HUES64 (cell line): ENCODE results near the gene SNED1.

Experiments
- H3K27ac ChIP-seq: 2 replicates; pipeline ENCODE4 v1.7.0; 2013; ENCODE audit warnings: low read depth, low read length, inconsistent platforms
- H3K27me3 ChIP-seq: 2 replicates; pipeline ENCODE4 v1.6.1; 2013; ENCODE audit warnings: mild to moderate bottlenecking, low read length; ENCODE audit not compliant: insufficient read depth
- H3K36me3 ChIP-seq: 2 replicates; pipeline ENCODE4 v1.6.1; 2013; ENCODE audit warnings: mild to moderate bottlenecking, low read length; ENCODE audit not compliant: insufficient read depth
- H3K4me1 ChIP-seq: 2 replicates; pipeline ENCODE4 v1.6.1; 2013; ENCODE audit warnings: mild to moderate bottlenecking, low read length, moderate library complexity; ENCODE audit not compliant: insufficient read depth
- H3K4me3 ChIP-seq: 2 replicates; pipeline ENCODE4 v1.5.1; 2013; ENCODE audit warnings: mild to moderate bottlenecking, low read length, moderate library complexity
- H3K9ac ChIP-seq: 2 replicates; pipeline ENCODE4 v1.6.1; 2013; ENCODE audit warnings: mild to moderate bottlenecking, low read depth, low read length
- H3K9me3 ChIP-seq: 2 replicates; pipeline ENCODE4 v1.6.1; 2013; ENCODE audit warnings: low read depth, low read length; ENCODE audit not compliant: insufficient read depth
- WGBS: fragments of 150-250, 120-280 bp; methylation state at CpG from one replicate; pipeline ENCODE4 v1.1.7; 2013; ENCODE audit warnings: missing lambda C conversion rate; 5-methylcytosine and 5-hydroxymethylcytosine counted together

SNED1 gene

GRCh38 chr2:240991378-240992263, 6.8 kb upstream of the SNED1 start:
- no peaks in the 10 kb centered on the region for H3K4me1 ChIP-seq
- WGBS = 84% methylated on average over 33 of the region's 33 CpGs
- H3K27me3 ChIP-seq = 0 out of 2 replicates have a peak, but pooled peaks cover under 1% of the 10 kb centered on the region
- no peaks in the 10 kb centered on the region for H3K9me3 ChIP-seq
- H3K36me3 ChIP-seq = no peaks in the 10 kb centered on the region
- no peak overlapping the region for H3K27ac ChIP-seq
- no peak overlapping the region for H3K4me3 ChIP-seq
- H3K9ac ChIP-seq = no peak overlapping the region

- H3K9ac ChIP-seq = no peak overlapping the region
- no peaks in the 10 kb centered on the region for H3K36me3 ChIP-seq
- WGBS = 88% methylated on average over 20 of the region's 20 CpGs
- no peak overlapping the region for H3K27ac ChIP-seq
- H3K27me3 ChIP-seq = peaks cover 12% of the 10 kb centered on the region; the same call in 1 of the 2 replicates
- no peaks in the 10 kb centered on the region for H3K9me3 ChIP-seq
- no peak overlapping the region for H3K4me3 ChIP-seq
- no peaks in the 10 kb centered on the region for H3K4me1 ChIP-seq
These were observed 5.7 kb upstream of the SNED1 start for GRCh38 chr2:240992572-240993291.

GRCh38 chr2:240993446-240994170, 4.8 kb upstream of the SNED1 start:
- Histone ChIP-seq H3K9ac (no peak overlapping the region), H3K27ac (no peak overlapping the region), H3K4me1 (no peaks in the 10 kb centered on the region), H3K27me3 (peaks cover 15% of the 10 kb centered on the region; the same call in 1 of the 2 replicates), H3K9me3 (no peaks in the 10 kb centered on the region), H3K36me3 (no peaks in the 10 kb centered on the region), H3K4me3 (no peak overlapping the region)
- WGBS = 93% methylated on average over 19 of the region's 19 CpGs

- H3K9me3 ChIP-seq = no peaks in the 10 kb centered on the region
- H3K27me3 ChIP-seq = peaks cover 22% of the 10 kb centered on the region
- WGBS = 77% methylated on average over 16 of the region's 16 CpGs
- no peak overlapping the region for H3K4me3 ChIP-seq
- H3K4me1 ChIP-seq = no peaks in the 10 kb centered on the region
- no peak overlapping the region for H3K9ac ChIP-seq
- no peaks in the 10 kb centered on the region for H3K36me3 ChIP-seq
- H3K27ac ChIP-seq = no peak overlapping the region
These were observed 4.1 kb upstream of the SNED1 start for GRCh38 chr2:240994171-240994896.

GRCh38 chr2:240995041-240996021, 3.1 kb upstream of the SNED1 start:
- H3K36me3 ChIP-seq = no peaks in the 10 kb centered on the region
- no peaks in the 10 kb centered on the region for H3K4me1 ChIP-seq
- H3K9me3 ChIP-seq = no peaks in the 10 kb centered on the region
- peaks cover 32% of the 10 kb centered on the region for H3K27me3 ChIP-seq
- no peak overlapping the region for H3K4me3 ChIP-seq
- H3K27ac ChIP-seq = no peak overlapping the region
- WGBS = 93% methylated on average over 24 of the region's 24 CpGs
- no peak overlapping the region for H3K9ac ChIP-seq

- no peak overlapping the region for H3K4me3 ChIP-seq
- no peaks in the 10 kb centered on the region for H3K36me3 ChIP-seq
- no peak overlapping the region for H3K27ac ChIP-seq
- no peaks in the 10 kb centered on the region for H3K9me3 ChIP-seq
- no peaks in the 10 kb centered on the region for H3K4me1 ChIP-seq
- H3K27me3 ChIP-seq = peaks cover 41% of the 10 kb centered on the region
- no peak overlapping the region for H3K9ac ChIP-seq
- 84% methylated on average over 19 of the region's 19 CpGs for WGBS
These were observed 2.1 kb upstream of the SNED1 start for GRCh38 chr2:240996161-240996833.

- WGBS = 87% methylated on average over 13 of the region's 13 CpGs
These were observed 1.6 kb upstream of the SNED1 start for GRCh38 chr2:240996834-240997140.

GRCh38 chr2:240997141-240997855, 1.1 kb upstream of the SNED1 start:
- no peak overlapping the region for H3K4me3 ChIP-seq
- H3K27ac ChIP-seq = no peak overlapping the region
- H3K9me3 ChIP-seq = no peaks in the 10 kb centered on the region
- peaks cover 44% of the 10 kb centered on the region for H3K27me3 ChIP-seq
- H3K4me1 ChIP-seq = no peaks in the 10 kb centered on the region
- 83% methylated on average over 16 of the region's 16 CpGs for WGBS
- no peaks in the 10 kb centered on the region for H3K36me3 ChIP-seq
- no peak overlapping the region for H3K9ac ChIP-seq

More at GRCh38 chr2:240996834-240997140, 1.6 kb upstream of the SNED1 start:
- Histone ChIP-seq H3K27ac (no peak overlapping the region), H3K9me3 (no peaks in the 10 kb centered on the region), H3K4me3 (no peak overlapping the region), H3K27me3 (peaks cover 44% of the 10 kb centered on the region), H3K9ac (no peak overlapping the region), H3K36me3 (no peaks in the 10 kb centered on the region), H3K4me1 (no peaks in the 10 kb centered on the region)

GRCh38 chr2:240998706-240998994, 232 bp downstream of the SNED1 start:
- Histone ChIP-seq H3K9ac (no peak overlapping the region; the same call in 1 of the 2 replicates), H3K27ac (no peak overlapping the region), H3K36me3 (no peaks in the 10 kb centered on the region), H3K27me3 (peaks cover 44% of the 10 kb centered on the region), H3K9me3 (peaks cover 6% of the 10 kb centered on the region; the same call in 1 of the 2 replicates), H3K4me3 (peak overlapping the region; percentile 71), H3K4me1 (no peaks in the 10 kb centered on the region)
- WGBS = under 1% methylated on average over 51 of the region's 51 CpGs
